SKM-1 (cell line): ENCODE results near the gene FRG2.
"Not testable (repeated sequence)": the region's sequence is repeated elsewhere in the genome, so short reads cannot be mapped to it uniquely, and the experiment has no call there.

Experiments used
- DNase-seq: peaks from one replicate; lab custom pipeline; 2025; ENCODE audit not compliant: unreplicated experiment; lab: John Stamatoyannopoulos, UW

Gene FRG2

DNA sequence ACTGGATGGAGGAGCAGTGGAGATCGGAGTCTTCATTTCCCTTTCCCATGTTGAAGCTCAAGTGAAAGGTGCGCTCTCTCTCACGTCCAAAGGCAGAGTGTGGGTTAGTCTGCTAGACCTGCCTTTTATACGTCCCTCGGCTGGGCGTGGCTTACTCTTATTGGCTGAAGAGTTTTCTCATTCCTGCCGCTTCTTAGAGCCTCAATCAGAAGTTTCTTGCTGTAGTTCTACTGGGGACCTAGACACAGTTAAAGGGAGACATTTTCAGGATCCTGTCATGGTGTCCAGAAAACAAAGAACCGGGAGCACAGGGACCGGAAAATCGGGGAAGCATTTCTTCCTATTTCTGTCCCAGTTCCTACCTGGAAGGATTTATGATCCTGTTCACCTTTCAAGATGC lies at the start of gene FRG2:
Gene FRG2 (minus strand): TSS at position 101 of the 400 bp plus-strand sequence. CDS start 52 bp downstream, at position 49.
- not testable (repeated sequence) for DNase-seq

DNA sequence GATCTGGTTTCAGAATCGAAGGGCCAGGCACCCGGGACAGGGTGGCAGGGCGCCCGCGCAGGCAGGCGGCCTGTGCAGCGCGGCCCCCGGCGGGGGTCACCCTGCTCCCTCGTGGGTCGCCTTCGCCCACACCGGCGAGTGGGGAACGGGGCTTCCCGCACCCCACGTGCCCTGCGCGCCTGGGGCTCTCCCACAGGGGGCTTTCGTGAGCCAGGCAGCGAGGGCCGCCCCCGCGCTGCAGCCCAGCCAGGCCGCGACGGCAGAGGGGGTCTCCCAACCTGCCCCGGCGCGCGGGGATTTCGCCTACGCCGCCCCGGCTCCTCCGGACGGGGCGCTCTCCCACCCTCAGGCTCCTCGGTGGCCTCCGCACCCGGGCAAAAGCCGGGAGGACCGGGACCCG lies 41.3 kb upstream of the FRG2 start:
- not testable (repeated sequence) for DNase-seq

DNA sequence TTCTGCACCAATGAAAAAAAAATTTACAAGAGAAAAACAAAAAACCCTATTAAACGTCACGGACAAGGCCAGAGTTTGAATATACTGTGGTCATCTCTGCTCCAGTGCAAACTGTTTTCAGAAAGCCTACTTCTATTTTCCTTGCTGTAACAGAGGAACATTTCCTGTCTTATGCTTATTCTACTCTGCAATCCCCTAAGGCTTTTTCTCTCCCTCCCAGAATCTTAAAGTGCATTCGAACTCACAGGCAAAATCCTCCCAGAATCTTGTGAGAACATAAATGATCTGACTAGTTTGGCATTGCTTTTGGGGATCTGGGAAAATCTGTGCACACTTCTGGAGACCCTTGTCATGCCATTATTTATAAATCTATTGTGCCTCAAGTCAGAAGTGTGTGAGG lies 37.7 kb upstream of the FRG2 start:
- not testable (repeated sequence) for DNase-seq

DNA sequence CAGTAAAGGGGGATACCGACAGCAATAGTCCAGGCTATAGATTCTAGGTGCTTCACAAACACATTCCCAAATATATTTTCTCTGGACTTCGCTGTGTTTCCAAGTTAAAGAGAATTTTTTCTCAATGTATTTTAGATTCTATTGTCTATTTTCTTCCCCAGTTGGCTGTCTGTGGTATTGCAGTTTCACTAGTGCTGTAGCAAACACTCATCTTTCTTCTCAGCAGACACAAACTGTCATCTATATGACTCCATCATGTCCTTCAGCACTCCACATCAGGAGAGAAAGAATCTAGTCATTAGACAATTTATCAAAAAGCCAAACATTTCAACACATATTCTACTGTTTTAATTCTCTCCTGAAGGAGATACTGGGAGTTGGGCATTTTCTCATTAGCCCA lies 37.3 kb upstream of the FRG2 start, which contains the start of gene DBET:
Gene DBET (plus strand): TSS at position 161 of the 400 bp plus-strand sequence.
- DNase-seq, result not testable (repeated sequence)

DNA sequence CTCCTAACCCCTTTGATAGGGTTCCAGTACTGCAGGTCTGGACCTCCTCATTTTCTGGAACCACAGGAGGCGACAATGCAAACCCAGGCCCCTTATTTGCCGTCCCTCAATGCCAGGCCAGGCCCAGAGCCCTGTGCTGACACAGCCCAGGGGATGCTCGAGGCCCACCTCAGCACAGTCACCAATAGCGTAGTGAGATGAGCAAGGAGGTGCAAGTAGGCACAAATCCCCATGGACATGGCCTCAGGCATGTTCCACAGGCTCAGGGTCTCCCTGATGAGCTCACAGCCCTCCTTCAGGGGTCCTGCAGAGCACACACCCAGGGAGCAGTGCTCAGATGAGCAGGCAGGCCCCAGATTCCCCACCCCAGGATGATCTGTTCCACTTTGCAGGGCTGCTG lies 31.9 kb upstream of the FRG2 start:
- not testable (repeated sequence) for DNase-seq

DNA sequence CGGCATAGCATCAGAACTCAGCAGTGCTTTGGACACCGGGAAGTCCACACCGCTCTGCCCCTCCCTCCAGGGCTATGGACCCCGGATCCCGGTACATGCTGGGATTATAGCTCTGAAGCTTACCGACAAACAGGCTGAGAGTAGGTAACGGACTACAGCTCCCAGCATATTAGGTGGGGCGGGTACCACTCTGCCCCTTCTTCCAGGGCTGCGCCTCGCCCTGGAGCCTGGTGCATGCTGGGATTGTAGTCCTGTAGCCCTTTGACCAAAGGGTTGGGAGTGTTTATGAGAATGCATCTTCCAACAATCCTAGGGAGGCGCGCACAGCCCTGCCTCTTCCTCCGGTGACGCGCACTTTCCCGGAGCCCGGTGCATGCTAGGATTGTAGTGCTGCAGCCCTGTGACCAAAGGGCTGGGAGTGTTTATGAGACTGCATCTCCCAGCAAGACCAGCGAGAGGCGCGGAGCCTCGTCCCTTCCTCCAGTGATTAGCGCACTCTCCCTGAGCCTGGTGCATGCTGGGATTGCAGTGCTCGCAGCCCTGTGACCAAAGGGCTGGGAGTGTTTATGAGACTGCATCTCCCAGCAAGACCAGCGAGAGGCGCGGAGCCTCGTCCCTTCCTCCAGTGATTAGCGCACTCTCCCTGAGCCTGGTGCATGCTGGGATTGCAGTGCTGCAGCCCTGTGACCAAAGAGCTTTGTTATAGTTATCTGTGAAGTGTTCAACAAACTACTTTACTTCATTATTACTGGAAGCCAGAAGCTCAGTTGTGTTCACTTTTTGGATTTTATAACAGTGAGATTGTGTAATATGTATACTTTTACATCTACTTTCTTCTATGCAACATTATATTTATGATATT lies 22.6 kb upstream of the FRG2 start:
- DNase-seq, result not testable (repeated sequence)

DNA sequence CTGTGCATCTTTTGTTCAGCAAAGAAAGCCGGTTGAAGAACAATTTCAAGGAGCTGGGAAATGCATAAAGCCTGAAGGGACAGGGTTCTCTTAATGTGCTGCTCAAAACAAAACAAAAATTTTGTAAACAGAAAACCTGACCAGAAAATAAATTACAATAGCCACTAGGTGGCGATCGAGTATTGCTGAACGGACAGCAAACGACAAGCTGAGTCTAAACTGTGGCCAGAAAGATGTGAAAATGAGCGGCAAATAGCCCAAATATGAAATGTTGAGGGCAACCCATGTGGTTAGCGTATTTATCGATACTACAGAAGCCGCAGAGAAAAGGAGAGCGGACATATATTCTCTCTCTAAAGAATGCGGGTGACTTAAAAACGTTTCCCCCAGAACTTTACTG lies 20.6 kb upstream of the FRG2 start:
- DNase-seq, result not testable (repeated sequence)

DNA sequence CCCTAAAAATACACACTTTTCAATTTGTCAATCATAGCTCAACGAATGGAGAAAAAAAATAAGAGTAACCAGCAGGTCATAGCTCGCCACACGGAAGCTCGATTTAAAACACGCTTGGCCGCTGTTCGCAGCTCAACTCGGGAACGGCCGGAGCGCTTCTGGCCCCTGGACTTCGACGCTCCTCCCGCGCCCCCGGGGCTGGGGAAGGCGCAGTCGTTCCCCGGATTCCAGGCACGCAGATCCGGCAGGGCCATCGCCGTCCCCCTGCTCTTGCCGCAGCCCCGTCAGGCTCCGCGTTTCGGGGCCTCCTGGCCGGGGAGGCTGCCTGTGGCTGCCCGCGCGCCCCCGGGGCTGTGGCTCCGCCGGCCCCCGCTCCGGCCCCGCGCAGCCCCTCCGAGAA lies 13.8 kb upstream of the FRG2 start:
- not testable (repeated sequence) for DNase-seq

DNA sequence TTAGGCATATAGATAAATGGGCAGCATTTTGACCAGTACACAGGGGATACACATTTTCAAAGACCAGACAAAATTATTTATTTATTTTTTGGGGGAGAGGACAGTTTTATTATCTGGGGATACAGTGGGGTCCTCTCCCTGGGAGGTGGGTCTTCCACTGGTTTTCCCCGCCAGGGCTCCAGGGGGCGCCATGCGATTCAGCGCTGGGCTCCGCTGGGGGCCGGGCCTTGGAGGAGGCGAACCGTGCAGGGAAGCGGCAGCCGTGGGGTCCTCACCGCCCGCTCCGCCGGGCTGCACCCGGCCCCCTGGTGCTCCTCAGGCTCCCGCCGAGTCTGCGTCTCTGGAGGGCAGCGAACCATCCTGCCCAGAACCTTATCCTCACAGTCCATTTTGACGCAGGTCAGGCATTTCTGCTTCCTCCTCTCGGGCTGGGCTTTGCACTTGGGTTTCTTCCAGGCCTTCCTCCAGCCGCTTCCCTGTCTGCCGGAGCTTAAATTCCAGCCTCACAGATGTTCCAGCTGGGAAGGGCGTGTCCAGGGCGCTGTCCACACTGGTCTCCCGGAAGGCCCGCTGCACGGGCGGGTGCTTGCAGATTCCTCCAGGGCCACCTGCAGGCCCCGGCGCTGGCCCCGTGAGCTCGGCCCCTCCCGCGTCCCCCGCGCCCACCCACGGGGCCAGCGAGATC lies 10.8 kb upstream of the FRG2 start:
- DNase-seq, result not testable (repeated sequence)

DNA sequence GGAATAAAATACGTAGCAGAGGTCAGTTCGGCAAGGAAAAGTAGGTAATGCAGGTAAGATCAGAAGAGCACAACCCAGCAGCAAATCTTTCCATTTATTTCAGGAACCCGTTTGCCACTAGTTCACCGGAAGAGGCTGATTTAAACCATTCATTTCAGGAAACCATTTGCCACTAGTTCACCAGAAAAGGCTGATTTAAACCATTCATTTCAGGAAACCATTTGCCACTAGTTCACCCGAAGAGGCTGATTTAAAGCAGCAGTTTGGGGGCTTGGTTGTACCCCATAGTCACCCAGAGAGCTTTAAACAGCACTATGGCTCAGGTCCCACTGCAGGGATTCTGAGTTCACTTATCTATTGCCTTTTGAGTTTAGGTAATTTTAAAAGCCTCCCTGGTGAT lies 4.2 kb upstream of the FRG2 start:
- not testable (repeated sequence) for DNase-seq

DNA sequence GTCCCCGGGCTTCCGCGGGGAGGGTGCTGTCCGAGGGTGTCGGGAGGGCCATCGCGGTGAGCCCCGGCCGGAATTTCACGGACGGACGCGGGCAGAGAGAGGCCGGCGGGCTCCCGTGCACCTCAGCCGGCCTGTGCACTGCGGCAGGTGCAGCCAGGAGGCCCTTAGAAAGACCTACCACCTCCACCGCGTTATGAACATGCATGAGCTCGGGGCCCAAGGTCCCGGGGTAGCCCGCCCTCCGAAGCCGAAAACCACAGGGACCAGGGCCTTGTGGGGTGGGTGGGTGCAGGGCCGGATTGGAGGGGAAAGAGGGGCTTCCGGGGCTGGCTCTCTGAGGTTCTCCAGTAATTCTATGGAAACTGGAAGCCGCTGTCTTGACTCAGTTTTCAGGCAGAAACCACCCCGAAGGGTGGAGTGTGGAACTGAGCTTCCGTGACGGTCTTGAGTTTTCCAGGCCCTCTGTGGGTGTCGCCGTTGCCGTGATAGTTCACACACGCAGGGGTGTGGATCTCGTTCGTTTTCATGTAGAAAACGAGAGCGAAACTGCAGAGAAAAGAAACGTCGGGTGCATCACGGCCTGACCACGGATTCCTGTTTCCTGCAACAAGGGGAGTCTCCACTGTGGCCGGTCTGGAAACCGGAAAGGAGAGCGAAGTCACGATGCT lies 4.3 kb downstream of the FRG2 start:
- not testable (repeated sequence) for DNase-seq

DNA sequence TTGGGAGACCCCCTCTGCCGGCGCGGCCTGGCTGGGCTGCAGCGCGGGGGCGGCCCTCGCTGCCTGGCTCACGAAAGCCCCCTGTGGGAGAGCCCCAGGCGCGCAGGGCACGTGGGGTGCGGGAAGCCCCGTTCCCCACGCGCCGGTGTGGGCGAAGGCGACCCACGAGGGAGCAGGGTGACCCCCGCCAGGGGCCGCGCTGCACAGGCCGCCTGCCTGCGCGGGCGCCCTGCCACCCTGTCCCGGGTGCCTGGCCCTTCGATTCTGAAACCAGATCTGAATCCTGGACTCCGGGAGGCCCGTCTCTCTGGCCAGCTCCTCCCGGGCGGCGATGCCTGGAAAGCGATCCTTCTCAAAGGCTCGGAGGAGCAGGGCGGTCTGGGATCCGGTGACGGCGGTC lies 5.1 kb downstream of the FRG2 start:
- not testable (repeated sequence) for DNase-seq

DNA sequence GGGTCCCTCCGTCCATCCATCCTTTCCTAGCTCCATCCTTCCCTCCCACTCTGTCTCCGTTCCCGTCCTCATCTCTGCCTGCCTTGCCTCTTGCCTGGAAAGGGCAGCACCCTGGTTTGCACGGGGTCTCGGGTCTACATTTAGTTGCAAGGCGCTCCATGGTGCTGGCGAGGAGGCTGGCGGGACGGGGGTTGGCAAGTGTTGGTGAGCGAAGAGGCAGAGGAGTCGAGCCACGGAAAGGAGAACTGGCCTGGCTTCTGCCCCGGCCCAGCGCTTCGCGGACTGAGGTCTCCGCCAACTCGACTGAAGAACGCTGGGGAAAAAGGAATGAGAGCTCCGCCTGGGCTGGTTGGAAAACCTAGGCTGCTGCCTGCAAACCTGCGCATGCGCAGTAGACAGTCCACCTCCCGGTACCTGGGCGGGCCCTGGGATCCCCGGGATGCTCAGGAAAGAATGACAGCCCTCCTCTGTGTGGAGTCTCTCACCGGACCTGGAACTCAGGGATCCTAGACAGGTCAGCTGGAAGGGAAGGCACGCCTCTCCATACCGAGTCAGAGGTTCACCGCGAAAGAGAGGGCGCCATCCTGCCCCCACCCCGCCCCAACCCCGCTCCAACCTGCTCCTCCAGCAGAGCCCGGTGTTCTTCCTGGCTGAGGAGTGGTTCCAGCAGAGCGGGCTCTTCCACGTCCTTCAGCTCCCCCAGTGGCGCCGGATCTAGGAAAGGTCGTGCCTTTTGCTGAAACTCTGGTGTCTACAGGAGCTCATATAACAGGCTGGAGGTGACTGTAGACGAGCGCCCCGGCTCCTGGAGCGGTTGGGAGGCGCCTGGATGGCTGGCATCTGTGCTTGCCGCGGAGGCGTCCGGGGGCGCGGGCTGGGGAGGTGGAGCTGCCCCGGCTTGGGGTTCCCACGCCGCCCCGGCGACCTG lies 6.0 kb downstream of the FRG2 start:
- DNase-seq, result no peak

DNA sequence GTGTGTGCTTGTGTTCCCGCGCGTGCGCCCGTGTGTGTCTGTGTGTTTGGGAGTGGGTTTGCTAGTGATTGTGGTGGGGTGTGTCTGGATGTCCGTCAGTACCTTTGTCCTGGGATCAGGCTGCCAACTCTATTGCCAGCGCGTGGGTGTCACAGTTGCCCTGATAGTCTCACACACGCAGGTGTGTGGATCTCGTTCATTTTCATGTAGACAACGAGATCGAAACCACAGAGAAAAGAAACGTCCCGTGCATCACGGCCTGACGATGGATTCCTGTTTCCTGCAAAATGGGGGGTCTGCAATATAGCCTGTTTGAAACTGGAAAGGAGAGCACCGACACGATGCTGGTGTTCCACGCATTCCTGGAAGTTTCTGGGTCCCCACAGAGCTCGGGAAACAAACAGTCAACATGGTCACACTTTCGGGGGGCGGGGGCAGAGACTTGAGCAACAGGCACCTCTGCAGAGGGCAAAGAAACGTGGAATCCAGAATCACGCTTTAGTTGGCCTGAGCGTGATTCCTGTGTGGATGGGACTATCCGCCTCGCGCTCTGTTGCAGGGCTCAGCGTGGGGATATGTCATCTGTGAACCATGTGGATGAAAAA lies 7.1 kb downstream of the FRG2 start:
- not testable (repeated sequence) for DNase-seq

DNA sequence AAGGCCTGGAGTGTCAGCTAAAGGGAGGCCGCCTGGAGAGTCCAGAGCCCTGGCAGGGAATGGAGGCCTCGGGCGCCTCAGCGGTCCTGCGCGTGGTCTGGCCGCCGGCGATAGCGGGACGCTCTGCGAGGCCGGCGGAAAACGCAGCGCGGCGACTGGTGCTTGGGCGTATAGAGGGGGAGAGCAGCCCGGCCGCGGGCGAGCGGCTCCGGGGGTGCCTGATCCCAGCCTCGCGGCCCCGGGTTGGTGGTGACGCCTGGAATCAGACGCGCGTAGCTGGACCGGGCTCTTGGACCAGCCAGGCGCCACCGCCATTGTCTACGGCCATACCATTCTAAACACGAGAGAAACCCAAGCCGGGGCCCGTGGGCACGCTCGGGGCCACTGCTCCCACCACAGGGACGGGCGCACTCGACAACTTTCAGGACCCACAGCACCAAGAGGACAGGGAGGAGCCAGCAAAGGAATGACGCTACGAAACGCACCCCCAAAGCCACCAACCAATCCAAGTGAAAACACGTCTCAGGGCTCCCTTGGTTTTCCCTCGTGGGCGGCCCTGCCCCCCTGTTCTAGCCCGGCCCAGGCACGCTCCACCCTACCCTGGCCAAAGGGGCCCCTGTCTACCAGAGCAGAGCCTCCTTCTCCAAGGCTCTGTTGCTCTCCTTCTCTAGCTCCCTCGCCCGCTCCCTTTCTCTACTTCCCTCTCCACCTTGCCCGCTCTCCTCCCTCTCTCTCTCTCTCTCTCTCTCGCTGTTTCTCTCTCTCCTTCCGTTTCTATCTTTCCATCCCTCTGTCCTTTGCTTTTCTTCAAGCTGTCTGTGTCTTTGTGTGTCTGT lies 7.8 kb downstream of the FRG2 start:
- DNase-seq, result no peak

DNA sequence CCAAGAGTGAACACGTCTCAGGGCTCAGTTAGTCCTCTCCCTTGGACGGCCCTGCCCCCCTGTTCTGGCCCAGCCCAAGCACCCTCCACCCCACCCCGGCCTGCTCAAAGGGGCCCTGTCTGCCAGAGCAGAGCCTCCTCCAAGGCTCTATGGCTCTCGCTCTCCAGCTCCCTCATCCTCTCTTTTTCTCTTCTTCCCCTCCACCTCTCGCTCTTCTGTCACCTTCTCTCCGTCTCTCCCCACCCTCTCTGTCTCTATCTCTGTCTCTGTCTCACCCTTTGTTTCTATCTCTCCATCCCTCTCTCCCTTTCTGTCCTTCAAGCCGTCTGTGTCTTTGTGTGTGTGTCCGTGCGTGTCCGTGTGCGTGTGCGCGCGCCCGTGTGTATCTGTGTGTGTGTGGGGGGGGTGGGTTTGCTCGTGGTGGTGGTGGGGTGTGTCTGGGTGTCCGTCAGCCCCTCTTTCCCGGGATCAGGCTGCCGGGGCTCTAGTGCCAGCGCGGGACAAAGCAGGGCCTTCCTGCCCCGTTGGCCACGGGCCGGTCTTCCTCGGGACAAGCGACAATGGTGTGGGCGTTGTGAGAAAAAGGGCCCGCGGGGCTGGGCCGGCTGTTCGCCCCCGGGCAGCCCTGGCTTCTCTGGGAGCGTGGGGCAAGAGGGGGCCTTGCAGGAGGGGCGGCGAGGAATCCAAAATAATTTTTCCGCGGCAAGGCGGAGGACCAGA lies 8.7 kb downstream of the FRG2 start:
- DNase-seq, result no peak

DNA sequence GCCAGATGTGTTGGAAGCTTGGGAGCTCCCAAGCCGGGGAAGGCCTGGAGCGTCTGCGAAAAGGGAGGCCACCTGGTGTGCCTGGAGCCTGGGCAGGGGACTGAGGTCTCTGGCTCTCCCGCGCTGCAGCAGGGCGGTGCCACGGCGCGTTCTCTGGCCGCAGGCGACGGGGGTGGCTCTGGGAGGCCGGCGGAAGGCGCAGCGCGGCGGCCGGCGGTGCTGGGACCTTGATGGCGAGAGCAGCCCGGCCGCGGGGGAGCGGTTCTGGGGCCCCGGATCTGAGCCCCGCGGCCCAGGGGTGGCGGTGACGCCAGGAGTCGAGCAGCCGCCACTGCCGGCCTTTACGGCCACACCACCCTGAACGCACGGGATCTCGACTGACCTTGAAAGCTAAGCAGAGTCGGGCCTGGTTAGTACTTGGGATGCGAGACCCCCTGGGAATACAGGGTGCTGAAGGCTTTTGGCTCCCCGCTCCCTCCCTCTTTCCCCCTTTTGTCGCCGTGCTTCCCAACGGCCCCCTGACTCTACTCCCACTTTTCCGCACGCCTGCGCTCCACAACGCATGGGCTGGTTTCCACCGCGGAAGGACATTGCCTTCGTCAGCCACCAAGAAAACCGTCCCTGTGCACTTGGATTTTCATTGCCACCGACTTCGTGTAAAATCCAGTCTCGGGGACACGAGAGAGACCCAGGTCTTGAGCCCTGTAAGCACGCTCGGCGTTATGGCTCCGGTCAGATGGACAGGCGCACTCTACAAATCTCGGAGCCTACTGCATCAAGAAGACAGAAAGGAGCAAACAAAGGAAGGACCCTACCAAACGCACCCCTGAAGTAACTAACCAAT lies 9.5 kb downstream of the FRG2 start:
- no peak for DNase-seq
